IgD-negative memory B cell (primary cell): ENCODE measurements around the gene SKIC2. TPM values are rescaled to one million over a fixed set of nuclear protein-coding genes. Genes with fewer than 3 reads are reported as not detected.

ENCODE experiments used
- H3K27ac Mint-ChIP-seq, 3 donors: one replicate each; pipeline ENCODE4 v1.8.0; 2020 to 2022; ENCODE audit warnings: mild to moderate bottlenecking in 3 of 3, mixed read lengths in 3 of 3, moderate library complexity in 1 of 3
- H3K27me3 Mint-ChIP-seq: one replicate; pipeline ENCODE4 v1.8.0; 2021; ENCODE audit warnings: mixed read lengths
- H3K36me3 Mint-ChIP-seq: one replicate; pipeline ENCODE4 v1.8.0; 2020; ENCODE audit warnings: mild to moderate bottlenecking, mixed read lengths
- H3K4me1 Mint-ChIP-seq, 3 donors: one replicate each; pipeline ENCODE4 v1.8.0; 2020 to 2022; ENCODE audit warnings: mixed read lengths in 3 of 3, mild to moderate bottlenecking in 1 of 3
- H3K4me3 Mint-ChIP-seq, 4 donors: one replicate each; pipeline ENCODE4 v1.8.0; 2020 to 2022; ENCODE audit warnings: mild to moderate bottlenecking in 4 of 4, mixed read lengths in 4 of 4, moderate library complexity in 3 of 4
- H3K9me3 Mint-ChIP-seq, 3 donors: one replicate each; pipeline ENCODE4 v1.8.0; 2020 to 2021; ENCODE audit warnings: mixed read lengths in 3 of 3, mild to moderate bottlenecking in 1 of 3
- polyA plus RNA-seq: library from polyadenylated mRNA; unstranded; fragments of 300-500 nt; fragmentation: Illumina TruSeq; gene quantifications from one replicate; pipeline ENCODE4 v1.2.3, GENCODE V29; 2021

The SKIC2 gene
- polyA plus RNA-seq, 1 donor from 2014 or later: 12.7 TPM

- no peaks in the 10 kb centered on the region for H3K27me3 Mint-ChIP-seq
- H3K27ac Mint-ChIP-seq: peak overlapping the region in 1 of 3 donors; percentile 29
- H3K9me3 Mint-ChIP-seq: no peaks in the 10 kb centered on the region
- no peak overlapping the region for H3K4me3 Mint-ChIP-seq
- peaks cover 0 to 2% (median 0%) of the 10 kb centered on the region in 3 donors for H3K4me1 Mint-ChIP-seq
- peaks cover 4% of the 10 kb centered on the region for H3K36me3 Mint-ChIP-seq
Measured at GRCh38 chr6:31952140-31952805, 6.7 kb upstream of the SKIC2 start.

GRCh38 chr6:31952890-31953289 lies 6.1 kb upstream of the SKIC2 start:
- Mint-ChIP-seq H3K9me3 (no peaks in the 10 kb centered on the region), H3K27ac (peak overlapping the region in 1 of 3 donors; percentile 29), H3K4me3 (no peak overlapping the region), H3K36me3 (peaks cover 4% of the 10 kb centered on the region), H3K4me1 (peaks cover 4 to 7% (median 4%) of the 10 kb centered on the region in 3 donors), H3K27me3 (no peaks in the 10 kb centered on the region)

- H3K4me1 Mint-ChIP-seq: peaks cover 12 to 18% (median 15%) of the 10 kb centered on the region in 3 donors
- H3K4me3 Mint-ChIP-seq: peak overlapping the region in 1 of 4 donors; percentile 9
- H3K27me3 Mint-ChIP-seq: no peaks in the 10 kb centered on the region
- H3K9me3 Mint-ChIP-seq: no peaks in the 10 kb centered on the region
- peak overlapping the region in 1 of 3 donors; percentile 25 for H3K27ac Mint-ChIP-seq
- peaks cover 4% of the 10 kb centered on the region for H3K36me3 Mint-ChIP-seq
Measured at GRCh38 chr6:31954511-31954910, 4.5 kb upstream of the SKIC2 start.

GRCh38 chr6:31956796-31957195 lies 2.2 kb upstream of the SKIC2 start:
- peaks cover 12 to 19% (median 18%) of the 10 kb centered on the region in 3 donors for H3K4me1 Mint-ChIP-seq
- H3K36me3 Mint-ChIP-seq: peaks cover 6% of the 10 kb centered on the region
- H3K27ac Mint-ChIP-seq: peak overlapping the region in 1 of 3 donors; percentile 97
- peak overlapping the region in 1 of 4 donors; percentile 95 for H3K4me3 Mint-ChIP-seq
- no peaks in the 10 kb centered on the region for H3K27me3 Mint-ChIP-seq
- H3K9me3 Mint-ChIP-seq: no peaks in the 10 kb centered on the region

GRCh38 chr6:31958412-31958740 lies 599 bp upstream of the SKIC2 start:
- peak overlapping the region; percentile 92 to 98 (median 95) for H3K4me3 Mint-ChIP-seq

GRCh38 chr6:31961616-31962015 lies 2.6 kb downstream of the SKIC2 start:
- Mint-ChIP-seq H3K4me1 (peaks cover 13 to 22% (median 18%) of the 10 kb centered on the region in 3 donors), H3K27ac (peak overlapping the region in 1 of 3 donors; percentile 72), H3K36me3 (peaks cover 6% of the 10 kb centered on the region), H3K27me3 (no peaks in the 10 kb centered on the region), H3K9me3 (no peaks in the 10 kb centered on the region), H3K4me3 (peak overlapping the region in 1 of 4 donors; percentile 43)

More at GRCh38 chr6:31958412-31958740, 599 bp upstream of the SKIC2 start:
- Mint-ChIP-seq H3K4me1 (peaks cover 13 to 22% (median 18%) of the 10 kb centered on the region in 3 donors), H3K27me3 (no peaks in the 10 kb centered on the region), H3K9me3 (no peaks in the 10 kb centered on the region), H3K27ac (peak overlapping the region; percentile 95 to 97 (median 97)), H3K36me3 (peaks cover 6% of the 10 kb centered on the region)

GRCh38 chr6:31963921-31964320 lies 4.9 kb downstream of the SKIC2 start:
- Mint-ChIP-seq H3K27ac (no peak overlapping the region), H3K9me3 (no peaks in the 10 kb centered on the region), H3K36me3 (peaks cover 7% of the 10 kb centered on the region), H3K27me3 (no peaks in the 10 kb centered on the region), H3K4me3 (peak overlapping the region in 1 of 4 donors; percentile 23), H3K4me1 (peaks cover 5 to 11% (median 6%) of the 10 kb centered on the region in 3 donors)

- Mint-ChIP-seq H3K4me3 (peak overlapping the region in 1 of 4 donors; percentile 0), H3K9me3 (no peaks in the 10 kb centered on the region), H3K27ac (peak overlapping the region in 1 of 3 donors; percentile 19), H3K36me3 (peaks cover 12% of the 10 kb centered on the region), H3K27me3 (no peaks in the 10 kb centered on the region), H3K4me1 (peaks cover 0 to 9% (median 8%) of the 10 kb centered on the region in 3 donors)
Measured at GRCh38 chr6:31965700-31966099, 6.7 kb downstream of the SKIC2 start.

- Mint-ChIP-seq H3K4me3 (no peak overlapping the region), H3K27ac (peak overlapping the region in 1 of 3 donors; percentile 39)
Measured at GRCh38 chr6:31966506-31966905, 7.5 kb downstream of the SKIC2 start.

GRCh38 chr6:31966997-31967925 lies 8.3 kb downstream of the SKIC2 start:
- H3K36me3 Mint-ChIP-seq: peaks cover 9% of the 10 kb centered on the region
- peak overlapping the region in 1 of 4 donors; percentile 24 for H3K4me3 Mint-ChIP-seq
- H3K4me1 Mint-ChIP-seq: peaks cover 0 to 9% (median 7%) of the 10 kb centered on the region in 3 donors
- peak overlapping the region in 2 of 3 donors; percentile 48 to 84 for H3K27ac Mint-ChIP-seq
- H3K9me3 Mint-ChIP-seq: no peaks in the 10 kb centered on the region
- H3K27me3 Mint-ChIP-seq: peaks cover 2% of the 10 kb centered on the region

More at GRCh38 chr6:31966506-31966905, 7.5 kb downstream of the SKIC2 start:
- Mint-ChIP-seq H3K36me3 (peaks cover 12% of the 10 kb centered on the region), H3K27me3 (no peaks in the 10 kb centered on the region), H3K4me1 (peaks cover 0 to 9% (median 8%) of the 10 kb centered on the region in 3 donors), H3K9me3 (no peaks in the 10 kb centered on the region)

GRCh38 chr6:31967926-31968320 lies 8.9 kb downstream of the SKIC2 start:
- Mint-ChIP-seq H3K4me3 (peak overlapping the region in 1 of 4 donors; percentile 24), H3K9me3 (no peaks in the 10 kb centered on the region), H3K27me3 (peaks cover 2% of the 10 kb centered on the region), H3K4me1 (peaks cover 0 to 14% (median 10%) of the 10 kb centered on the region in 3 donors), H3K36me3 (peaks cover 9% of the 10 kb centered on the region), H3K27ac (peak overlapping the region in 2 of 3 donors; percentile 48 to 84)

- Mint-ChIP-seq H3K4me3 (peak overlapping the region in 1 of 4 donors; percentile 98), H3K27ac (peak overlapping the region in 1 of 3 donors; percentile 100), H3K9me3 (no peaks in the 10 kb centered on the region), H3K36me3 (peaks cover 9% of the 10 kb centered on the region), H3K4me1 (peaks cover 0 to 18% (median 14%) of the 10 kb centered on the region in 3 donors), H3K27me3 (peaks cover 2% of the 10 kb centered on the region)
Measured at GRCh38 chr6:31968326-31968725, 9.4 kb downstream of the SKIC2 start.

- H3K4me1 Mint-ChIP-seq: peaks cover 0 to 23% (median 19%) of the 10 kb centered on the region in 3 donors
- H3K9me3 Mint-ChIP-seq: no peaks in the 10 kb centered on the region
- H3K36me3 Mint-ChIP-seq: peaks cover 9% of the 10 kb centered on the region
- peaks cover 2% of the 10 kb centered on the region for H3K27me3 Mint-ChIP-seq
- H3K27ac Mint-ChIP-seq: peak overlapping the region in 2 of 3 donors; percentile 43 to 100
- H3K4me3 Mint-ChIP-seq: peak overlapping the region in 3 of 4 donors; percentile 17 to 98 (median 88)
Measured at GRCh38 chr6:31968791-31969711, 10.1 kb downstream of the SKIC2 start.
